Stimulated activated CD8-positive, alpha-beta memory T cell treated with anti-CD3 and anti-CD28 coated beads, Interleukin-4, amount 100 ng/mL, for 4 hours (primary cell): ENCODE results near the gene TTF2.

ENCODE experiments used
- DNase-seq, 2 donors: peaks; one replicate each; pipeline ENCODE4 v3.0.0-alpha.2; 2020; ENCODE audit warnings: low read depth in 2 of 2, low spot score in 1 of 2

TTF2 gene

GRCh38 chr1:117045644-117046043 lies 14.5 kb upstream of the TTF2 start:
- DNase-seq, result no peak

DNA sequence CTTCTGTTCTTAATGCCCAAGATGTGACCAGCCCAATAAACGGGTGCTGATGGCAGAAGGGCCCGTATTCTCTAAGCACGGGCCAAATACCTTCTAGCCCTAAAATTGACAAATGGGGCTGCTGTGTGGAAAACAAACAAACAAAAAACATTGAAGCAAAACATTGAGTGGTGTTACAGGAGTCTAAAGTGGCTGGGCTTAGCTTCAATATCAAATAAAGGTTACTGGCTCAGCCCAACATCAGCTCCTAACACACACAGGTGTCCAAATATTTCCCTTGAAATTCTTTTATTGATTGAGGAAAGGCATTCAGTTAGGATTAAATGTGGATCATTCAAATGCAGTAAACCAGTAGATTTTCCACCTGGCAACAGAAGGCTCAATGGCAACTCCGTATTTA lies 13.3 kb upstream of the TTF2 start:
- DNase-seq, result no peak

DNA sequence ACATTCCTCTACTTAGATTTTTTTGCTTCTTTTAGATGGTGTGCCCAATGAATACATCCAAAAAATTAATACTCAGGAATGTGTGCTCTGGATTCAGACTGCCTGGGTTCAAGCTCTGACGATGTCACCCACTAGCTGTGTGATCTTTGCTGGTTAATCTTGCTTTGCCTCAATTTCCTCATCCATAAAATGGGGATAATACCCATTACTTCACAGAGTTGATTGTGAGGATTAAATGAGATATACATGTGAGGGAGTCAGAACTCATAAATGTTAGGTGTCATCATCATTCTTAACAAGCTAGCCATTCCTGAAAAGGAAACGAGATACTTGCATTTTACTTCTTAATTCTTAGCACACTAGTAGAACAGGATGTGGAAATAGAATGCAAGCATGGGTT lies 12.9 kb upstream of the TTF2 start:
- DNase-seq, result no peak

DNA sequence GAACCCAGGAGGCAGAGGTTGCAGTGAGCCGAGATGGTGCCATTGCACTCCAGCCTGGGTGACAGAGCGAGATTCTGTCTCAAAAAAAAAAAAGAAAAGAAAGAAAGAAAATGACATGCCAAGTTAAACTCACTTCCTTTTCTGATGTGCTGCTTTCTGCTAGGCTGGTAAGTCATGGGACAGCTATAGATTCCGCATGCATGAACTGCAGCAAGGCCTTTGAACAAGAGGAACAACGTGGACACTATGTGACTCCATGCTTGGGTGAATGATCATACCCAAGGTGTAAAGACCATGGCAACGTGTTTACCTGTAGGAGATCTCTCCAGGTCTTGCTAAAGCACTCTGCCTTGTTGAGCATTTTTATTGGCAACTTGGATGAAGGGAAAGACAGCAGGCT lies 10.3 kb upstream of the TTF2 start:
- DNase-seq, result no peak

GRCh38 chr1:117051224-117052064 lies 8.7 kb upstream of the TTF2 start:
- no peak for DNase-seq

DNA sequence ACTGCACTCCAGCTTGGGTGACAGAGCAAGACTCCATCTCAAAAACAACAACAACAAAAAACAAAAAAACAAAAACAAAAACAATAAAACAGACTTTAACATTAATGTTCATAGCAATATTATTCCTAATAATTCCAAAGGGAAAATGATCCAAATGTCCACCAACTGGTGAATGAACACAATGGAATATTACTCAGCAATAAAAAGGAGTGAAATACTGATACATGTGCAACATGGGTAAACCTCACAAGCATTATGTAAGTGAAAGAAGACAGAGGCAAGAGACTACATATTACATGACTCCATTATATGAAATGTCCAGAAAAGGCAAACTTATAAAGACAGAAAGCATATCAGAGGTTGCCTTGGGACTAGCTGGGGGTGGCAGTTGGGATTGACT lies 6.1 kb upstream of the TTF2 start:
- no peak for DNase-seq

DNA sequence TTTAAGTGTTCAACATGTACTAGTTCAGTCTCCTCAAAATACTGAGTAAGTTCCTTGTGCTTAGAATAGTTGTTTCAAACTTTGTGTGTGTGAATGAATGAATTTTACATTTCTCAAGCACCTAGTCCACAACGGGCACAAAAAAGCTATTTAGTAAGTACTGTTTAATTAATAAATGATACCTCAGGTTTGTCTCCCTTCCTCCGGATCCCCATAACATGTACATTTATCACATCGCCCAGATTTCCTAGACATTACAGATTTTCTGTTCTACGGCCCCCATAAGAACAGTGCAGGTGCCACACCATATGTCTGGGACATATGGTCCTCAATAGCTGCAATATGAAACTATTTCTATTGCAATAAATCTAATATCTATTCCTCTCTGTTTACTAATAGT lies 1.3 kb upstream of the TTF2 start:
- no peak for DNase-seq

DNA sequence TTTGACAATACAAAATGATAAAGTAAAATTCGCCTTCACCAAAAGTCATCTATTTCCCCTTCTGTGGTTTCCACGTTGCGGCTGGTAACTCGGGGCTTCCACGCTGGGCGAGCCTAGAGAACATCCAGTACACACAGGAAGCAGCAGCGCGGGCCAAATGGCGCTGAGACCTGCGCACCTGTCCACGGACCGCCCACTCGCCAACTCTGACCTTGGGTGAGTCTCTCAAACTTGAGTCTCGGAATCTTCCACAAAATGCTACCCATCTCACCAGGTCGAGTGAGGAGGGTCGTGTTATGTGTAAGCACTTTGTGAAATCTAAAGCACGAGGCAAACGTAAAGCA lies 820 bp upstream of the TTF2 start:
- peak; percentile 24 to 60 for DNase-seq

GRCh38 chr1:117060441-117061317 lies 553 bp downstream of the TTF2 start:
- no peak for DNase-seq

DNA sequence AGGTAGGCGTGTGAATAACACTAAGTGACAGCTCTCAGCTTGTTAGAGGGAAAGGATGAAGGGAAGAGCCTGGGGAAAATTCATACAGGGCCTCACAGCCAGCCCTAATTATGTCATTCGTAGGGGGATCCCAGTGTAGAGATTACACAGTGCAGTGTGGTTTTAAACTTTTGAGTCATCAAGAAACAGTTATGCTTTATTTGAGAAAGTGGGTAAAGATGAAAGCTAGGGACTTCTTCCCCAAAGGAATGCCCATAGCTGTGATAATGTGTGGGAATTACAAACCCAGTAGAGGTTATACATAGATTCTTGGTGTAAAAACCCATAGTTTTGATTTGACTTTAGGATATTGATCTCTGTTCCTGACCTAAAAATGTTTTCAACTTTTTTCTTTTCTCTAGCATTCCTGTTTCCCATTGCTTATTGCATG lies 1.9 kb downstream of the TTF2 start:
- DNase-seq, result no peak

- no peak for DNase-seq
Observed at GRCh38 chr1:117066367-117066766, 6.2 kb downstream of the TTF2 start.

- no peak for DNase-seq
Observed at GRCh38 chr1:117067533-117068370, 7.6 kb downstream of the TTF2 start.

- DNase-seq, result no peak
Observed at GRCh38 chr1:117068580-117068979, 8.5 kb downstream of the TTF2 start.

GRCh38 chr1:117069220-117069844 lies 9.2 kb downstream of the TTF2 start:
- DNase-seq, result no peak

GRCh38 chr1:117070124-117070523 lies 10.0 kb downstream of the TTF2 start:
- DNase-seq, result no peak

DNA sequence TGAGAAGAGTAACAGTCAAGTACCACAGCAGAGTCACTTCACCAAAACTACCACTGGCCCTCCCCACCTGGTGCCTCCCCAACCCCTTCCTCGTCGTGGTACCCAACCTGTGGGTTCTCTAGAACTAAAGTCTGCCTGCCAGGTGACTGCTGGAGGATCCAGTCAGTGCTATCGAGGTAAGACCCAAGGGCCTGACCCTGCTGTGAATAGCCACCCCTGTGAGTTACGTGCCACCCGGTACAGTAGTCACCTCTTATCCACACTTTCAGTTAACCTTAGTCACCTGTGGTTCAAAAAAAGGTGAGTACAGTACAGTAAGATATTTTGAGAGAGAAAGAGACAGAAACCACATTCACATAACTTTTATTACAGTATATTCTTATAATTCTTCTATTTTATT lies 16.5 kb downstream of the TTF2 start:
- no peak for DNase-seq

GRCh38 chr1:117077267-117077666 lies 17.1 kb downstream of the TTF2 start:
- DNase-seq, result peak in 1 of 2 donors; percentile 11

DNA sequence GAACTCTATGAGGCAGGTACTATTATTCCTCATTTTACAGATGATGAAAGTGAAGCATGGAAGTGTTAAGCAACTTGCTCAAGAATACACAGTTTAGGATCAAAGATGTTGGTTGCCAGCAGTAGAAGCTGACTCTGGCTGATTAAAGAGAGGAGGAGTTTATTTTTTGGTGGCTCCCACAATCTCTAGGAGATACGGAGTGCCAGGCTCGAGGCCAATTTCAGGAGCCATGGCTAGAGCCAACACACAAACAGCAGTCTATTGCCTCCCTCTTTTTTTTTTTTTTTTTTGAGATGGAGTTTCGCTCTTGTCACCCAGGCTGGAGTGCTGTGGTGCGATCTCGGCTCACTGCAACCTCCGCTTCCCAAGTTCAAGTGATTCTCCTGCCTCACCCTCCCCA lies 19.6 kb downstream of the TTF2 start:
- no peak for DNase-seq

DNA sequence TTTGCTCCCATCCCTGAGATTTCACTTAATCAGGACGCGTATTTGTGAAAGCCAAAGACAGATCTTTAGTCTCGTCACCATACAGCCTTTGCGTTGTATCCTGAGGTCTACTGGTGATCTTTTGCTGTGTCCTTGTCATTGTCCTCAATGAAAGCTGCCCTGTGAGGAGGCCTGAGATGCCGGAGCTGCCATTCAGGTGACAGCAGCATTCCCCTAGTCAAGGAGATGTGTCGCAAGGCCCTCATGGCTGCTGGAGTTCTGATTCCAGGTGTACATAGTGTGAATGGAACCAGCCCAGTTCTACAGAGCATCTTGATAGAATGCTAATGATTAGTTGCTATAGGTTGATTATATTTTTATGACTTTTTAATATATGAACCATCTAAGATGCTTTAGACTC lies 24.1 kb downstream of the TTF2 start:
- DNase-seq, result no peak

GRCh38 chr1:117087686-117088085 lies 27.6 kb downstream of the TTF2 start:
- DNase-seq, result no peak

GRCh38 chr1:117089996-117090395 lies 29.9 kb downstream of the TTF2 start:
- DNase-seq, result no peak
